KG1 (cell line): ENCODE results near the gene CBR1.

Experiments used
- DNase-seq: peaks from one replicate; lab custom pipeline; 2025; lab: John Stamatoyannopoulos, UW

Gene CBR1

DNA sequence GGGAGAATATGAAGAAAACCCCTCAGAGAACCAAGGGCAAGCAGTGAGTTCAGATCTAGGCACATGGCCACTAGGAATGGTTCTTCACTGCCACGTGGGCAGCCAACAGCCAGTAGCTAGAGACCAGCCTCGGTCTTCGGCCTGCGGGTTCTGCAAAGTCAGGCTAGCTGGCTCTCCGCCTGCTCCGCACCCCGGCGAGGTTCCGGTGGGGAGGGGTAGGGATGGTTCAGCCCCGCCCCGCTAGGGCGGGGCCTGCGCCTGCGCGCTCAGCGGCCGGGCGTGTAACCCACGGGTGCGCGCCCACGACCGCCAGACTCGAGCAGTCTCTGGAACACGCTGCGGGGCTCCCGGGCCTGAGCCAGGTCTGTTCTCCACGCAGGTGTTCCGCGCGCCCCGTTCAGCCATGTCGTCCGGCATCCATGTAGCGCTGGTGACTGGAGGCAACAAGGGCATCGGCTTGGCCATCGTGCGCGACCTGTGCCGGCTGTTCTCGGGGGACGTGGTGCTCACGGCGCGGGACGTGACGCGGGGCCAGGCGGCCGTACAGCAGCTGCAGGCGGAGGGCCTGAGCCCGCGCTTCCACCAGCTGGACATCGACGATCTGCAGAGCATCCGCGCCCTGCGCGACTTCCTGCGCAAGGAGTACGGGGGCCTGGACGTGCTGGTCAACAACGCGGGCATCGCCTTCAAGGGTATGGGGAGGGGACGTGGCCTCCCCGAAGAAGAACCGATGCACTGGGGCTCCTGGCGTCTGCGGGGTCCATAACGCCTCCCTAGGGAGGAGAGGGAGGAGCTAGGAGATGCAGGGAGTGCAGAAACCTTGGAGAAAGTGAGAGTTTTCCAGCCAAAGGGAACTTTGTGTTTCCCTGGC lies at the start of gene CBR1:
CBR1 (plus strand) TSS at position 312 of the 871 bp plus-strand sequence; CDS start at position 404, 92 bp downstream.
- DNase-seq, result no peak

GRCh38 chr21:36021251-36021837 lies 48.5 kb upstream of the CBR1 start:
- DNase-seq, result no peak

GRCh38 chr21:36022427-36023091 lies 47.3 kb upstream of the CBR1 start:
- DNase-seq, result no peak

- no peak for DNase-seq
These were observed 46.7 kb upstream of the CBR1 start for GRCh38 chr21:36023092-36023480.

DNA sequence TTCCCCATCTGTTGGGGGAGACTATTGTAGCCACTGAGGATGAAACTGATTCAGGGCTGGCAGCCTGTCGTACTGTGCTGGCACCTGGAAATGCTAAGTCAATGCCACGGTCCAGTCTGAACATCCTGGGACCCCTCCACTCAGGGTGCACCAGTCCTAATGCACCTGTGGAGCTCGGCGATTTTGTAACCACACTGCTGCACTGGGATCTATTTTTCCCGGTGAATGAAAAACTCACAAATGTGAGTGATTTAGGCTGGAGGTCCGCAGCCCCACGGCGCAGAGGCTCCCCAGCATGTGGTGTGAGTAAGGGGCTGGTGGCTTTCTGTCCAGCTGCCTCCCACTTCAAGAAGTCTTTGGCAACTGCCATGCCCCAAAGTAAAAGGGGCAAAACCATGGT lies 45.0 kb upstream of the CBR1 start:
- DNase-seq, result no peak

DNA sequence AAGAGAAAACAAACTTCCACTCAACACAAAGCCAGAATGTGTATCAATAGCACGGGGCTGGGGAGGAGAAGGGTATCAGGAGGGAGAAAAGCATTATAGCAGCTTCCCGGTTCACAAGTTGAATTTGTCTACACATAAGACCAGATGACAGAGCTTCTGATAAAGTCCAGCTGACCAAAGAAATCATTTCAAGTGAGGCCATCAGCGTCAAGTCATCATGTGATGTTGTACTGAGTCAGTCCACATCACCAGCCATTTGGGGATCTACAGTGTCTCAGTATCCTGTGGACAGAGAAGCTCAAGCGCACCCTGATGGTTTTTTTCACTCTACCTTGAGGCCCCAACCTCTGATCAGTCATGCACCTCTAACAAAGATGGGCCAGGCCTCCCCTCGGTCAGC lies 42.5 kb upstream of the CBR1 start:
- no peak for DNase-seq

GRCh38 chr21:36028127-36029069 lies 41.4 kb upstream of the CBR1 start:
- peak; percentile 4 for DNase-seq

DNA sequence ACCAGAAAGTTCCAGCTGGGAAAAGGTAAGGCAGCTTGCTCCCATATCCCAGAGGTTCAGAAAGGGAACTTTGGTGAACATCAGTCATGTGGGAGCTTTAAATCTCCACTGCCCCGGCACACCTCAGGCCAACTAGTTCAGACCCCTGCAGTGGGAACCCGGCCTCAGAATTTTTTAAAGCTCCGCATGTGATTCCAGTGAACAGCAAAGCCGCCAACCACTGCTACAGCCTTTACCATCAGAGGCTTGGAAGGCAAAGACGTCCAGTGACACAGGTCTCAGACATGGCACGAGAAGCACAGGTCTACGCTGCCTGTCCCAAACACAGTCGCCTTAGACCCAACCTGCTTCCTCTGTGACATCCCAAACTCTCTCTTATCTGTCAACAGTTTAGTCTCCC lies 40.5 kb upstream of the CBR1 start:
- DNase-seq, result no peak

DNA sequence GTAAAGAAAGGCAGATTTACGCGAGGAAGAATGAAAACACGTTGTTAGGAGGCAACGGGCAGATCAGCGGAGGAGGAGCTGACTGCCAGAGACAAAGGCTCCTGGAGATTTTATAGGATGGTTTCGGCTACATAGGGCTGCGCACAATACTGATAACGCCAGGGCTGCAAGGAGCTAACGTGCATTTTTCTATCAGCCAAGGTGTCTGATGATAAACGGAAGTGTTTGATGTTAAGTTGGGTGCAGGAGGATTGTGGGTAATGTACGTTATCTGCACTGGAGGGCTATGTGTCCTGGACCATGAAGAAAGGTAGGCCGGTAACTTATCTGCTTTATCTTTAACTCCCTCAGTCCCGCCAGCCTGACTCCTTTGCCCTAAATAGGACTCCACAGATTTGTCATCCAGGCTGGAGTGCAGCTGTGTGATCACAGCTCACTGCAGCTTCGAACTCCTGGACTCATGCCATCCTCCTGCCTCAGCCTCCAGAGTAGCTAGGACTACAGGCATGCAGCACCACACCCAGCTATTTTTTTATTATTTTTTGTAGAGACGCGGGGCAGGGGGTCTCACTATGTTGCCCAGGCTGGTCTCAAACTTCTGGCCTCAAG lies 39.1 kb upstream of the CBR1 start:
- no peak for DNase-seq

- DNase-seq, result no peak
These were observed 37.0 kb upstream of the CBR1 start for GRCh38 chr21:36032647-36033406.

DNA sequence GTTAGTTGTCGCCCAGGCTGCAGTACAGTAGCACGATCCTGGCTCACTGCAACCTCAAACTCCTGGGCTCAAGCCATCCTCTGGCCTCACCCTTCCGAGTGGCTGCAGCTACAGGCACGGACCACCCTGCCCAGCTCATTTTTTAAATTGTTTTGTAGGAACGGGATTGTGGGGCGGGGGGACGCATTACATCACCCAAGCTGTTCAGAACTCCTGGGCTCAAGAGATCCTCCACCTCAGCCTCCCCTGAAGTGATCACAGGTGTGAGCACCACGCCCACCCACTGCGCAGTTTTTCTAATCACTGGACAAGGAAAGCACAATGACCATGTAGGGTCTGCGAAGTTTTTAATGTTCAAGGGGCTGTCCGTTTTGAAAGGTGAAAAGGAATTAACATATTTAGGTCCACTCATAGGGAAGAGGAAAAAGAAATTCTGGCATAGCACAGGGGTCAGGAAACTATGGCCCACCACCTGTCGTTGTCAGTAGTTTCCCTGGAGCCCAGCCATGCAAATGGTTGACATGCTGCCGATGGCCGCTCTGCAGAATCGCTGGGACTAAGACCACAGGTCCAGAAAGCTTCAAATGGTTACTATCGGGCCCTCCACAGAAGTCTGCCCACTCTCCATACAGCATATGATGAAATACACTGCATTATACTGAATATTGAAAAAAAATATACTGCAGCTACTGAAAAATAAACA lies 35.5 kb upstream of the CBR1 start:
- DNase-seq, result no peak

- DNase-seq, result no peak
These were observed 34.4 kb upstream of the CBR1 start for GRCh38 chr21:36035381-36035791.

GRCh38 chr21:36038701-36039497 lies 30.9 kb upstream of the CBR1 start:
- no peak for DNase-seq

DNA sequence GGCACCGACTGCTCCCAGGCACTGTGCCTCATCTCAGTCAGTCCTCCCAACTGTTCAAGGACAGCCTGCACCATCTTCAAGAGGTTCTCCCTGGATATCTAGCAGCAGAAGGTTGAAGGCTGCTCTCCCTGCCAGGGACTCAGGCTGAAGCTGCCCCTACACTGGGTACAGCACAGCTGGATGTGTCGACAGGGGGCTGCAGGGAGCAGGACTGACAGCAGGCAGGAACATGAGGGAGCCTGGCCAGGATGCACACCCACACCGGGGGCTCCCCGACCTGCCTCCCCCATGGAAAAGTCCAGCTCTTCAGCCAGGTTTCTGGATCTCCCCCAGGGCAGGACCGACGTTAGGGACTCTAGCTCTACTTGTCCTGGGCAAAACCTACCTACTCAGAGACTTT lies 30.0 kb upstream of the CBR1 start:
- DNase-seq, result no peak

- no peak for DNase-seq
These were observed 29.4 kb upstream of the CBR1 start for GRCh38 chr21:36040389-36040788.

- DNase-seq, result no peak
These were observed 27.9 kb upstream of the CBR1 start for GRCh38 chr21:36041910-36042309.

GRCh38 chr21:36044056-36044455 lies 25.8 kb upstream of the CBR1 start:
- DNase-seq, result no peak

GRCh38 chr21:36045993-36046392 lies 23.8 kb upstream of the CBR1 start:
- no peak for DNase-seq

GRCh38 chr21:36047139-36047538 lies 22.7 kb upstream of the CBR1 start:
- DNase-seq, result no peak
